A549 (cell line): ENCODE measurements around the gene PREX1.

Experiments
- RAD21 ChIP-seq, 2 experiments: fragments of >200 bp in 1 of 2; sonication (Bioruptor Twin) in 1 of 2; formaldehyde crosslinking in 1 of 2; IDR thresholded peaks in 1 of 2; conservative IDR thresholded peaks in 1 of 2; 2 replicates in 1 of 2; 3 replicates in 1 of 2; pipeline ENCODE4 v1.6.1; 2012 to 2018; ENCODE audit warnings: inconsistent platforms in 1 of 2
- SMC3 ChIP-seq: fragments of >200 bp; sonication (Bioruptor Twin); formaldehyde crosslinking; IDR thresholded peaks from 3 replicates; pipeline ENCODE4 v1.6.1; 2018; ENCODE audit warnings: inconsistent platforms

DNA sequence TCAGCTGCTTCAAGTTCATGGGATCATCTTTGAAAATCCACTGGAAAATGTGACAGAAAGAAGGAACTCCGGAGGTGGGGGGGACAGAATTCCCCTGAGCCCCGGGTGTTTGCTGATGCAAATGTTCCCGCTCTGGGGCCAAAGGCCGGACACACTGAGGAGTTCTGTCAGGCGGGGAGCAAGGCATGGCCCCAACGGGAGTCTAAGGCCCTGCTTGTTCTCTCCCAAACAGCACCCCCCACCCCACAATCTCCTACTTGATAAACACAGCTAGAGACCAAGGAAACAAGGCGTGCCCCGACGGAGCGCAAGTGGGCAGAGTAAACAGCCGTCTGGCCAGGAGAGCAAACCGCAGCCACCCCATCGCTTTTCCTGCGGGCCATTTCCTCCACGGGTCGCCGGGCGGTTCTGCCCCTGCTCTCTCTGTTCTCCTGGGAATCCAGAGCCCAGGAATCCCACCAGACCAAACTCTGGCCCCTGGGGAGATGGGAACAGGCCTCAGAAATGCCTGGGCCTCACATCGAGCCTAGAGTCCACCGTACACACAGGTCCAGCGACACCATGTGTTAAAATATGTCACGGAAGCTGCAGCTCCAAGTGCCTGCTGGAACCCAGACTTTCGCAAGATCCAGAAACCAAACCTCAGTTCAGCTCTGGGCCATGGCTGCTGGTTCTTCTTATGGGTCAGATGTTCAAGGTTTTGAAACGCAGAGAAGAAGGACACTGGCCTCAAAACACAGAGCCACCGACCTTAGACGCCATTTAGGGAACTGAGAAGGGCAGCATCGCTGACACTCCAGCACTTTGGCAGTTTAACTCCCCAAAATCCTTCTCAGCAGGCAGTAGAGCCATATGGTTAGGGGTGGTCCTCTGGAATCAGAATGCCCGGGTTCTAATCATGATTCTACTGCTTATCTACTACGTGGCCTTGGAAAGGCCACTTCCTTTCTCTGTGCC lies 104.2 kb downstream of the PREX1 start:
- TF ChIP-seq RAD21 (conservative IDR thresholded peaks at IDR 0.05 in 1 of 2, IDR thresholded peaks at IDR 0.05 in 1 of 2) (no peak), SMC3 (no peak)
